GM19240 (cell line): ENCODE data around the gene ELOVL4.

Experiments
- DNase-seq: peaks from one replicate; pipeline ENCODE4 v3.0.0; 2011; ENCODE audit warnings: low spot score; ENCODE audit not compliant: insufficient read length

The ELOVL4 gene

DNA sequence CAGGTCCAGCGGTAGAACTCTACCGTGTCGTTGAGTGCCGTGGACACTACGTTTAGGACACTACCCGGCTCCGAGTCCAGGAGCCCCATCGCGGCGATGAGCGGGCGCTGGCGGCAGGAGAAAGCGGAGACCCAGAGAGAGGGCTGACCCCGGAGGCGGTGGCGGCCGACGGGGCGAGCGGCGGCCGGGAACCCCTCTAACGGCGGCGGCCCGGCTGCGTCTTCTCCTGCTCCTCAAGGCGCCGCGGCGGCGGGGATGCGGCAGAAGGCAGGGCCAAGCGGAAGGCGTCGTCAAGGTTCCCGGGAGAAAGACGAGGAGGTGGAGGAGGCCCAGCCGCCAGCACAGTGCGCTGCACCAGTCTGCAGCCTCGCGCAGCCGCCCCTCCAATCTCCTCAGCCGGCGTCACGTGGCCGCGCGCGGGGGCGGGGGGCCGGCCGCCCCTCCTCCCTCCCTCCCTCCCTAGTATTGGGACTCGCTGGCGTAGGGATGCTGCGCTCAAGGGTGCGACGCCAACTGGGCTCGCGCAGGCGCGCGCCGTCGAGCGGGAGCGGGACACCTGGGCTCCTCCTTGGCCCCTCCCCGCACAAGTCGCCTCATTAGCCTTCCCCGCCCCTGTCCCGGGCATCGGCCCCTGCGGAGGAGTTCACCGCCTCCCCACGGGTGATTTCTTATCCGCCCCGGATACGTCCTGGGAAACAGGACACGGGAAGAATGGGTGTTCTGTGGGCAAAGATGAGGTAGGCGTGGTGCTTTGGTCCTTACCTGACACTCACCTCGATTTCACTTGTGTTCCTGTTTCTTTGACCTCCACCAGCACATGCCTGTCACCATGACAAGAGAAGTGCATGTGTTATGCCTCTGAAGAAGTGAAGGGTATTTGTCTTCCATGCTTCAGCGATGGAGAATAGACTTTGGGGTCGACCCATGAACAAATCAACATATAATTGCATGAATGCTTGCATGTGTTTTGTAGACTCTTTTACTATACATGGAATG lies at the start of gene ELOVL4:
ELOVL4 (minus strand) TSS at position 363 of the 996 bp plus-strand sequence; CDS start at position 89, 274 bp downstream.
- no peak for DNase-seq

- DNase-seq = no peak
Measured at GRCh38 chr6:79993911-79994309, 46.6 kb upstream of the ELOVL4 start.

GRCh38 chr6:79993012-79993910 lies 45.9 kb upstream of the ELOVL4 start:
- no peak for DNase-seq

DNA sequence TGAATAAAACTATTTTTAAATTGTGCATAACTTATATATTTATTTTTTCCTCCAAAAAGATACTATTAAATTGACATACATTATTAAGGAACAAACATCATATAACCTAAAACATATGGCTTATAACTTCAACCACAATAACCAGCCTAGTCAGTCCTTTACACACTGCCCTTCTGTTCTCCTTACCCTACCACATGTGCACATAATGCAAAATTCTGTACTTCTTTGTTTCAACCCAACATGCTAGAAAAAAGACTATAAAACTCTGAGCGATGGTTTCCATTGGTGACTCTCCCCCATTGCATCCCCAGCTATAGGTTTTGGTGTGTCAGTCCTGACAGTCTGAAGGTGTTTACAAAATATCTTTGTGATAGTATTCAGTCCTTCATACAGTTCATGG lies 42.3 kb upstream of the ELOVL4 start:
- DNase-seq = no peak

- DNase-seq = no peak
Measured at GRCh38 chr6:79985128-79985527, 37.8 kb upstream of the ELOVL4 start.

DNA sequence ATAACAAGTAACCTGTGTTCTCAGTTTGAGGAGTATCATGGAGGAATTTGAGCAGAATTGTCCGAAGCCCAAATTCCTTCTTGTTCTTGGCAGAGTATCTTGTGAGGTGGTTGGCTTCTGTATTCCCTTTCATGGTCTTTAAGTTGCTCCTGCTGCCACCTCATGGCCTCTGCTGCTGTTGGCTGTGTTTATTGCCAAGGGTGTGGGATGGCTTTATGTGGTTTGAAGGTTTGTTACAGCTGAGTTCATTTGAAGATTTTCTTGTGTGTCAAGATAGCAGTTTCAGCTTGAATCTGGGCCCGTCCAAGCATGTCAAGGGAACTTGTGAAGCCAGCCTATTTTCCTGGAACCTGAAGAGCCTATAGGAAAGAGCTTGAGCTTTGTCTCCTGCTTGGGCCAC lies 36.9 kb upstream of the ELOVL4 start:
- DNase-seq = no peak

- DNase-seq = no peak
Measured at GRCh38 chr6:79981652-79982051, 34.3 kb upstream of the ELOVL4 start.

DNA sequence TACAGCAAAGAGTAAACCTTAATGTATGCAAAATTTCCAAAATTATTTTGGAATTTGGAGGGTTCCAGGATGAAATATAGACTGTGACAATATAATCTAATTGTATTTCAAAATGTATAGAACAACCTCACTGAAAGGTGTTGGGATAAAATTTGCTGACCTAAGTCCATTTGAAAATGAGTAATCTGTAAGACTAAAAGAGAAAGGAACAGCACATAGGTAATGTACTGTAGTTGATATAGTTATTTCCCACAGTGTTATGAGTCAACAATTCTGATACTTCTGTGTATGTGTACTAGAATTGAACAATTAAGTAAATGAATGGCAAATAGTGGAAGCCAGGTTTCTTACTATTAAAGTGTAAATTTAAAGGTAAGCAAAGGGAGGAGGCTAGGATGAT lies 23.8 kb upstream of the ELOVL4 start:
- no peak for DNase-seq

- no peak for DNase-seq
Measured at GRCh38 chr6:79969784-79970183, 22.4 kb upstream of the ELOVL4 start.

DNA sequence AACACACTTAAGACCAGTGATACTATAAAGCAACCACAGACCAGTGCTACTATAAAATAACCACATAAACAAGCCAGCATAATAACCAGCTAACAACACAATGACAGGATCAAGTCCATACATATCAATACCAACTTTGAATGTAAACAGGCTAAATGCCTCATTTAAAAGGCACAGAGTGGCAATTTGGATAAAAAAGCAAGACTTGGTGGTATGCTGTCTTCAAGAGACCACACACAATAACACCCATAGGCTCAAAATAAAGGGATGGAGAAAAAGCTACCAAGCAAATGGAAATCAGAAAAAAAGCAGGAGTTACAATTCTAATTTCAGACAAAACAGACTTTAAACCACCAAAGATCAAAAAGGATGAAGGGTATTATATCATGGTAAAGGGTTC lies 19.8 kb upstream of the ELOVL4 start:
- no peak for DNase-seq

- no peak for DNase-seq
Measured at GRCh38 chr6:79964607-79965081, 17.3 kb upstream of the ELOVL4 start.

- DNase-seq = no peak
Measured at GRCh38 chr6:79954849-79955248, 7.5 kb upstream of the ELOVL4 start.

DNA sequence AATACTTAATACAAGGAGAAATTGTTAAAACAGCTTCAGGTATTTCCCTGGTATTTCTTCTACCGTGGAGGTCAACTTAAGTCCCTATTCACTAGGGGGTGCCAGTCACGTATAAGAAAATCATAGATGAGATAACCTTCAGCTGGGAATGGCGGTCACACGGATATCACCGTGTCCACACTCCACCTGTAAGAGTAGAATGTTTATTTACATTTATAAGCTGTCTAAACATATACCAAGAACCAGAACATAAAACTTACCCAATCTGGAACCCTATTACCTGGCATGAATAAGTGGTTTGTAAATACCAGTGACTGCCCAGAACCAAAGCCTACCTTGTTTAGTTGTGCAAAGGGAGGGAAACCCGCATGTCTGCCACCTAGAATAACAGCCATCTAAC lies 1.9 kb upstream of the ELOVL4 start:
- no peak for DNase-seq

- DNase-seq = no peak
Measured at GRCh38 chr6:79946272-79947190, 822 bp downstream of the ELOVL4 start.

DNA sequence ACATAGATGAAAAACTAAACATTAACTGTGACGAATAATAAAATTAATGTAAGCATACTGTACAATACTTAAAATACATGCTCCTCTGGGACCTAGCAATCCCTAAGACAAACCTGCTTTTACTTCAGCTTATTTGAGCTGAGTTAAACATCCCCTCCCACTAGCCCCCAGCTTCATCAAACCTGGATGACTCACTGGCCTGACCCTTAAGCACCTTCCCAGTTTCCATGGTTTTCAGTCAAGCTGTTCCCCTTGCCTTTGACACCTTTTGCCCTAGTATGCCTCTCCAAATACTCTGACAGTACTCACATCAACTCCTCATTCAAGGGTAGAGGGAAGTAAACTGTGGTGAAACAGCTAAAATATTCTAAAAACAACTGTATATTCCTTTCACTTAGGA lies 4.2 kb downstream of the ELOVL4 start:
- no peak for DNase-seq

GRCh38 chr6:79941489-79942151 lies 5.7 kb downstream of the ELOVL4 start:
- DNase-seq = no peak

- DNase-seq = no peak
Measured at GRCh38 chr6:79928478-79928998, 18.8 kb downstream of the ELOVL4 start.

DNA sequence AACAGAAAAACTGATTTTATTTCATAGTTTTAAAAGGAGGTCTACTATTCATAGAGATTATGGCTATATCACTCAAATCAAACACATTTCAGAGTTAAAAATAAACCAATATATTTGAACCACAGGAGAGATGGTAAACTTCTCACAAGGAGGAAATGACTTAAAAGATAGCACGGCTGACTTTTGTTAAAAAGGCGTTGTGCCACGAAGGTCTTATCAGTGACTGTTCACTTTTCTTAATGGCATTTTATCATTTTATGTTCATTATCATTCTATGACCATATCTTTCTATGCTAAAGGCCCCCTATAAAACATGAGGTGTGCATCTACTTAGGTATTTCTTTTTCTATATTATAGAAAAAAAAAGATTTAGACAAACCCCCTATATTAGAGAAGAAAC lies 19.6 kb downstream of the ELOVL4 start:
- no peak for DNase-seq

DNA sequence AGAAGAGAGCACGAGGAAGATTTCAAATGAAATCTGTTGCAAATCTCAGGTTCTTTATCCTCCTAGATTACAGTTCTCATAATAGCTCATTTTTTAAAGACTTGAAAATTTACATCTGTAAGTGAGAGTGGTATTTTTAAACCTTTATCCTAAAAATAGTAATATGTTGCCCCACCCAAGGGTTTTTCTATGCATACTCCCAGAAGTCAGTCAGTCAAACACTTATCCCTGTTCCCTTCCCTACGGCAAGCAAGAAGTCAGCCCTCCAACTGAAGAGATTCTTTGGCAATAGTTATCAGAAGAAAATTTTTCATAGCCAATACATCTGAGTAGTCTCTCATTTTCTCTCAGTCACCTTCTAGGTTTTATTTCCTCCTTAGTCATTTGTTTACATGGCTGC lies 24.1 kb downstream of the ELOVL4 start:
- DNase-seq = no peak

DNA sequence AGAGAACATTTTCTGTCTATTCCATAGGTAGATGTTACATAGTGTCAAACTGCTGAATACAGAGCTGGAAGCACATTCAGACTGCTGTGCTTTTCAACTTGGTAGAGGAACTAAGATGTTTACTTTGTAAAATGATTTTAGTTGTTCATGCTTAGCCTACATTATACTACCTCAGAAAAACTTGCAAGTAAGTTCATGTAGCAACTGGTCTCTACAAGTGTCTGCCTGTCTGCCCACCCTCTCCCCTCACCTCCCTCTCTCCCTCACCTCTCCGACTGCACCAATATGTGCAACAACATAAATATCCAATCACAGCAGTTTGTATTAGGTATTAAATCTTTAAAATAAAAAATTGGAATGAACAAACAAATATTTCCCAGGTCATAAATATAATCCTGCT lies 25.3 kb downstream of the ELOVL4 start:
- DNase-seq = no peak
